A549 (cell line): ENCODE measurements around the gene CDH2.

Experiments used
- CTCF ChIP-seq: fragments of >200 bp; sonication (Bioruptor Twin); formaldehyde crosslinking; IDR thresholded peaks from 3 replicates; pipeline ENCODE4 v1.5.1; 2016
- GATA3 ChIP-seq: IDR thresholded peaks from 2 replicates; pipeline ENCODE4 v1.6.1; 2012; ENCODE audit warnings: borderline replicate concordance
- MAX ChIP-seq: IDR thresholded peaks from 2 replicates; pipeline ENCODE4 v1.6.1; 2012
- REST ChIP-seq: fragments of 200-600 bp; sonication (generic); IDR thresholded peaks from 2 replicates; pipeline ENCODE4 v1.6.1; 2016; ENCODE audit warnings: antibody characterized with exemption, mild to moderate bottlenecking, moderate library complexity

GRCh38 chr18:28018351-28018750 lies 158.6 kb downstream of the CDH2 start:
- TF ChIP-seq GATA3 (no peak), MAX (no peak), CTCF (no peak), REST (no peak)
